ENCODE measurements around the gene RASGRP2.

Gene RASGRP2

GRCh38 chr11:64743591-64744543, at the start of gene RASGRP2:
Gene RASGRP2 (minus strand): TSS chr11:64744142. CDS start chr11:64742866, 1,276 bp downstream.
- peak; percentile 66 for DNase-seq (ENCODE audit: low read depth)

GRCh38 chr11:64792482-64792881, 48.5 kb upstream of the RASGRP2 start:
- no peak for DNase-seq (ENCODE audit: low read depth)

GRCh38 chr11:64791781-64792291, 47.9 kb upstream of the RASGRP2 start:
- DNase-seq (ENCODE audit: low read depth) = no peak

GRCh38 chr11:64790205-64791095, 46.5 kb upstream of the RASGRP2 start:
- DNase-seq (ENCODE audit: low read depth) = no peak

GRCh38 chr11:64789331-64790204, 45.6 kb upstream of the RASGRP2 start:
- DNase-seq (ENCODE audit: low read depth) = no peak

GRCh38 chr11:64788321-64789215, 44.6 kb upstream of the RASGRP2 start:
- no peak for DNase-seq (ENCODE audit: low read depth)

- peak; percentile 36 for DNase-seq (ENCODE audit: low read depth)
These were observed 43.8 kb upstream of the RASGRP2 start for GRCh38 chr11:64787526-64788320.

GRCh38 chr11:64786308-64786707, 42.4 kb upstream of the RASGRP2 start:
- no peak for DNase-seq (ENCODE audit: low read depth)

- no peak for DNase-seq (ENCODE audit: low read depth)
These were observed 41.1 kb upstream of the RASGRP2 start for GRCh38 chr11:64784813-64785581.

- peak; percentile 99 for DNase-seq (ENCODE audit: low read depth)
These were observed 34.7 kb upstream of the RASGRP2 start, which contains the start of gene SF1 for GRCh38 chr11:64778473-64779298. Gene SF1 (minus strand): TSS chr11:64778542. CDS start chr11:64778392, 150 bp downstream.

GRCh38 chr11:64778223-64778472, 34.2 kb upstream of the RASGRP2 start:
- peak; percentile 49 for DNase-seq (ENCODE audit: low read depth)

GRCh38 chr11:64777449-64778222, 33.7 kb upstream of the RASGRP2 start:
- DNase-seq (ENCODE audit: low read depth) = peak; percentile 70

- no peak for DNase-seq (ENCODE audit: low read depth)
These were observed 32.9 kb upstream of the RASGRP2 start for GRCh38 chr11:64776875-64777274.

GRCh38 chr11:64776425-64776824, 32.5 kb upstream of the RASGRP2 start:
- DNase-seq (ENCODE audit: low read depth) = no peak

GRCh38 chr11:64774144-64774543, 30.2 kb upstream of the RASGRP2 start:
- no peak for DNase-seq (ENCODE audit: low read depth)

- no peak for DNase-seq (ENCODE audit: low read depth)
These were observed 28.5 kb upstream of the RASGRP2 start for GRCh38 chr11:64772303-64773018.

GRCh38 chr11:64771861-64772260, 27.9 kb upstream of the RASGRP2 start:
- DNase-seq (ENCODE audit: low read depth) = no peak

Data from stimulated activated CD4-positive, alpha-beta T cell treated with anti-CD3 and anti-CD28 coated beads, Interleukin-2, amount 100 ng/mL, for 4 hours (primary cell).